Chondrocyte (in vitro differentiated cells): ENCODE measurements around the gene TFAP2D. TPM values are rescaled to one million over a fixed set of nuclear protein-coding genes. Genes with fewer than 3 reads are reported as not detected.

Experiments
- DNase-seq: peaks from one replicate; pipeline ENCODE4 v3.0.0; 2021; ENCODE audit warnings: mixed read lengths, low spot score
- H3K27ac Mint-ChIP-seq: one replicate; pipeline ENCODE4 v1.8.0; 2021; ENCODE audit warnings: mild to moderate bottlenecking, moderate library complexity, mixed read lengths; ENCODE audit not compliant: unreplicated experiment
- H3K27me3 Mint-ChIP-seq: 2 replicates; pipeline ENCODE4 v1.8.0; 2021; ENCODE audit warnings: low read depth, mixed read lengths
- H3K36me3 Mint-ChIP-seq: 2 replicates; pipeline ENCODE4 v1.8.0; 2021; ENCODE audit warnings: low read depth, mixed read lengths
- H3K4me1 Mint-ChIP-seq: 2 replicates; pipeline ENCODE4 v1.8.0; 2021; ENCODE audit warnings: low read depth, mild to moderate bottlenecking, mixed read lengths
- H3K4me3 Mint-ChIP-seq: one replicate; pipeline ENCODE4 v1.8.0; 2021; ENCODE audit warnings: mild to moderate bottlenecking, moderate library complexity, mixed read lengths; ENCODE audit not compliant: unreplicated experiment
- H3K9me3 Mint-ChIP-seq: 2 replicates; pipeline ENCODE4 v1.8.0; 2021; ENCODE audit warnings: low read depth, mixed read lengths
- total RNA-seq: library from RNA; stranded (reverse); gene quantifications from 3 replicates; pipeline ENCODE4 v1.2.1, GENCODE V29; 2021
- TF ChIP-seq, protein P1 (sequence below): fragments of 200-600 bp; sonication (generic); IDR thresholded peaks from 2 replicates; pipeline ENCODE4 v1.5.0; 2021; ENCODE audit warnings: antibody characterized with exemption, mild to moderate bottlenecking, moderate library complexity

The TFAP2D gene
- total RNA-seq, 1 donor from 2014 or later, result not detected

- no peaks in the 10 kb centered on the region for H3K36me3 Mint-ChIP-seq
- TF ChIP-seq, protein P1, sequence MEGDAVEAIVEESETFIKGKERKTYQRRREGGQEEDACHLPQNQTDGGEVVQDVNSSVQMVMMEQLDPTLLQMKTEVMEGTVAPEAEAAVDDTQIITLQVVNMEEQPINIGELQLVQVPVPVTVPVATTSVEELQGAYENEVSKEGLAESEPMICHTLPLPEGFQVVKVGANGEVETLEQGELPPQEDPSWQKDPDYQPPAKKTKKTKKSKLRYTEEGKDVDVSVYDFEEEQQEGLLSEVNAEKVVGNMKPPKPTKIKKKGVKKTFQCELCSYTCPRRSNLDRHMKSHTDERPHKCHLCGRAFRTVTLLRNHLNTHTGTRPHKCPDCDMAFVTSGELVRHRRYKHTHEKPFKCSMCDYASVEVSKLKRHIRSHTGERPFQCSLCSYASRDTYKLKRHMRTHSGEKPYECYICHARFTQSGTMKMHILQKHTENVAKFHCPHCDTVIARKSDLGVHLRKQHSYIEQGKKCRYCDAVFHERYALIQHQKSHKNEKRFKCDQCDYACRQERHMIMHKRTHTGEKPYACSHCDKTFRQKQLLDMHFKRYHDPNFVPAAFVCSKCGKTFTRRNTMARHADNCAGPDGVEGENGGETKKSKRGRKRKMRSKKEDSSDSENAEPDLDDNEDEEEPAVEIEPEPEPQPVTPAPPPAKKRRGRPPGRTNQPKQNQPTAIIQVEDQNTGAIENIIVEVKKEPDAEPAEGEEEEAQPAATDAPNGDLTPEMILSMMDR, result no peak
- no peaks in the 10 kb centered on the region for H3K4me1 Mint-ChIP-seq
- H3K9me3 Mint-ChIP-seq, result no peaks in the 10 kb centered on the region
- DNase-seq, result no peak
- H3K4me3 Mint-ChIP-seq, result no peak overlapping the region
- peaks cover 17% of the 10 kb centered on the region for H3K27me3 Mint-ChIP-seq
- H3K27ac Mint-ChIP-seq, result no peak overlapping the region
Observed at GRCh38 chr6:50691814-50692495, 21.4 kb upstream of the TFAP2D start.

GRCh38 chr6:50698546-50698945 is 14.8 kb upstream of the TFAP2D start:
- Mint-ChIP-seq H3K36me3 (no peaks in the 10 kb centered on the region), H3K9me3 (no peaks in the 10 kb centered on the region), H3K27ac (no peak overlapping the region), H3K4me1 (peaks cover 5% of the 10 kb centered on the region), H3K4me3 (no peak overlapping the region), H3K27me3 (peaks cover 23% of the 10 kb centered on the region)
- no peak for DNase-seq
- TF ChIP-seq, protein P1, result no peak

GRCh38 chr6:50699051-50699775 is 14.1 kb upstream of the TFAP2D start:
- TF ChIP-seq, protein P1, result no peak
- Mint-ChIP-seq H3K4me3 (no peak overlapping the region), H3K36me3 (no peaks in the 10 kb centered on the region), H3K4me1 (peaks cover 5% of the 10 kb centered on the region), H3K27me3 (peaks cover 24% of the 10 kb centered on the region), H3K9me3 (no peaks in the 10 kb centered on the region), H3K27ac (peak overlapping the region; percentile 66)
- DNase-seq, result no peak

- TF ChIP-seq, protein P1, result no peak
- no peak for DNase-seq
- Mint-ChIP-seq H3K9me3 (no peaks in the 10 kb centered on the region), H3K27ac (no peak overlapping the region), H3K4me1 (peaks cover 8% of the 10 kb centered on the region), H3K27me3 (peaks cover 78% of the 10 kb centered on the region), H3K4me3 (no peak overlapping the region), H3K36me3 (no peaks in the 10 kb centered on the region)
Observed at GRCh38 chr6:50706575-50706974, 6.8 kb upstream of the TFAP2D start.

DNA sequence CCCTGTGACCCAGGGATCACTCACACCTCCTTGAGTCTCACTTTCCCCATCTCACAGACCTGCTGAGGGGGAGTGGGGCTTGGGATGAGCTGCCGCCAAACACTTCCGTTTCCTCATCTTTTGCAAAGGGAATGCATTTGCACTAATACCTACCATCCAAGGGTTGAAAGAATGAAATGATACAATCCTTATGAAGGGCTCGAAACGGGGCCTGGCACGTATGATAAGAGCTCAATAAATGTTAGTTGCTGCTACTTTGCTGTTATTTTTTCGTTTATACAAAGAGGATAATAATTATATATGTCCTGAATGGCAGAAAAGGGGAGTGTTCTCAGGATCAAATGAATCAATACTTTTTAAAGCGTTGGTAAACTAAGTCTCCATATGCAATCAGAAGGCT is 6.1 kb upstream of the TFAP2D start:
- Mint-ChIP-seq H3K4me3 (no peak overlapping the region), H3K36me3 (no peaks in the 10 kb centered on the region), H3K27ac (no peak overlapping the region), H3K27me3 (peaks cover 83% of the 10 kb centered on the region), H3K4me1 (peaks cover 8% of the 10 kb centered on the region), H3K9me3 (no peaks in the 10 kb centered on the region)
- no peak for DNase-seq
- TF ChIP-seq, protein P1, result no peak
